MM.1S (cell line): ENCODE results near the gene UBR2.

Experiments used
- CTCF ChIP-seq: fragments of 300-600 bp; sonication (generic); IDR thresholded peaks from 2 replicates; pipeline ENCODE4 v1.5.1; 2016; ENCODE audit warnings: antibody characterized with exemption, low read length, mixed read lengths
- EZH2 ChIP-seq: fragments of 300-600 bp; sonication (generic); optimal IDR thresholded peaks from 2 replicates; pipeline ENCODE3; 2017; ENCODE audit warnings: low read depth, mild to moderate bottlenecking, antibody characterized with exemption, low read length, mixed read lengths

GRCh38 chr6:42722497-42722896 is 158.7 kb downstream of the UBR2 start, which contains the start of gene PRPH2:
- TF ChIP-seq CTCF (no peak), EZH2 (no peak)
